NCI-H1048 (cell line): ENCODE measurements around the gene RPL22.

ENCODE experiments used
- DNase-seq: peaks from one replicate; lab custom pipeline; 2025; lab: John Stamatoyannopoulos, UW

Gene RPL22

DNA sequence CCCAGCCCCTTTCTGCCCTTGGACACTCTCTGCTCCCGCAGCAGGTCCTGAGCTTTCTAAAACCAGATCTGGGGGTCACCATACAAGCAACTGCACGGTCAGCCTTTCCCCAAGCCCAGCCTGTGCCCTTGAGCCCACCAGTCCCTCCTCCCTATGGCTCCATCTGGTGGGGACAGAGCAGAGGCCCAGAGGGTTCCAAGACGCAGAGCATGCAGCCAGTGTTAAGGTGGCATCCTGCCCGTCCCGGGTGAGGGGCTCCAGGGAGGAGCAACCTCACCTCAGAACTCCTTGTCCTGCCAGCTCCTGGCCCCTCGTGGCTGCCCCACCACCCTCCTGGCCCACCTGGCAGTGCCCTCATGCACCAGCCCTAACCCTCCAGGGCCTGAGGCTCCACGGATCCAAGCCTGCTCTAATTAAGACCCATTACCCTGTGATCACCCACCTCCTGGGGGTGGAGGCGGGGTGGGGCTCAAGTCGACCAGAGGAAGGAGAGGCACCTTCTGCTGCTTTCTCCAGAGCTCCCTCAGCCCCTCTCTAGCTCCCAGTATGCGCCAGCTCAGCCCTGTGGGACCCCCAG is 27.8 kb downstream of the RPL22 start:
- no peak for DNase-seq

DNA sequence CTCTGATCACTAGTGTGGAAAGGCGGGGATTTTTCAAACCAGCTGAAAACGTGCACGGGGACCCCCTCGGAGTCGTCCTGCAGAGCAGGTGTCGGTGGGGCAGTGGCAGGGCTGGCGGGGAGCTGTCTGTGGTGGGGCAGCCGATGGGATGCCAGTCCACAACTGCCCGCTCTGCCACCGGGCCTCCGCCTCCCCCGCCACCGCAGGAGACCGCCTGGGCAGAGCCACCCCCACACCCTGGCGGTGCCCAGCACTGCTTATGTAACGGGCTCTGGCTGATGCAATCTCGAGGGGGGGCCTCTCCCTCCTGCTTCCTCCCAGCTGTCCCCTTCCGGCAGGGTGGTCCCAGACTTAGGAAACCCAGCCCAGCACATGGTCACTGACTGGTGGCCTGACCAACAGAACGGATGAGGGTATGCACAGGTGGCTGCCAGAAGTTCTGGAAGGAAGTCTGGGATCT is 28.6 kb downstream of the RPL22 start:
- DNase-seq, result no peak

DNA sequence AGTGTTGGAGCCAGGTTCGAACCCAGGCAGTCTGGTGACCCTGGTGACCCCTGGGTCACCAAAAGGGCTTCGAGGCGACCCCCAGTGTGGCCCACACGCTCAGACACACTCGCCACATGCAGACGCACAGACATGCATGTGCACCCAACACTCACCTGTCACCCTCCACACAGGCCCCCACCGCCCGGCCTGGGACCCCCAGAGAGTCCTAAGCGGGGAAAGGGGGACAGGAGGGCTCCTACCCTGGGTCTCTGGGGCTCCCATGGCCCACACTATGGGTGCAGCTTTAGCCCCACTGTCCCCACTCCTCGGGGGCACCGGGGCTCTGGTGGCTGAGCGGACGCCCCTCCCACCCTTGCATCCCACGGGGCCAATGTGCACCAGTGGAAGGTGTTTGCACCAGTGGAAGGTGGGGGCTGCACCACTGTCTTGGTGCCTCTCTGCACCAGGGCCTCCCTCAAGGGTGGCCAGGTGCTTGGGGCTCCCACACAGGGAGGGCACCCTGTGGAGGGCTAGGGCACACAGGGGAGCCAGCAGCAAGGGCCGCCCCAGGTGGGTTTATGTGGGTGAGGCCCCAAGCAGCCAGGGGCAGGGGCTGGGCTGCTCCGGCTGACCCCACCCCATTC is 29.2 kb downstream of the RPL22 start:
- no peak for DNase-seq

DNA sequence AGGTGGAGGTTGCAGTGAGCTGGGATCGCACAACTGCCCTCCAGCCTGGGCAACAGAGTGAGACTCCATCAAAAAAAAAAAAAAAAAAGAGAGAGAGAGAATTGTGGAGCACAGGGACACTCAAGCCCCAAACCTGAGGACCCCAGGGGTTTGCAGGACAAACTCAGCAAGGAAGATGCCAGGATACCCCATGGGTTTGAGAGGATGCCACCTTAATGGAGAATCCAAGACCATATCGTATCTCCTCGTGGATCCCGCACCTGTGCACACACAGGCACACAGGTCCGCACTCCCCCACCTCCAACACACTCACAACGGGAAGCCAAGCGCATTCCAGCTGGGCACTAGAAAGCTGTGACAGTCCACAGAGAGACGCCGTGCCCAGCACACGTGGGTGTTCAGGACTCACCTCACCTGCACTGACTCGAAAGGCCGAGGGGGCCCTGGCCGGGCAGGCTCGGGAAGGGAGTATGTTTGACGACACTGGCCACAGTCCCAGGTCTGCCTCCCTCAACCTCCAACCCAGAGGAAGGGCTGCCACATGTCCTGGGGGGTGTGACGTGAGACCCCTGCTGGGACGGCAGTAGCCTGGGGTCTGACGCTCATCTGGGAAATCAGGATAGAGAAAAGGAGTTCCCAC is 30.3 kb downstream of the RPL22 start:
- DNase-seq, result no peak

DNA sequence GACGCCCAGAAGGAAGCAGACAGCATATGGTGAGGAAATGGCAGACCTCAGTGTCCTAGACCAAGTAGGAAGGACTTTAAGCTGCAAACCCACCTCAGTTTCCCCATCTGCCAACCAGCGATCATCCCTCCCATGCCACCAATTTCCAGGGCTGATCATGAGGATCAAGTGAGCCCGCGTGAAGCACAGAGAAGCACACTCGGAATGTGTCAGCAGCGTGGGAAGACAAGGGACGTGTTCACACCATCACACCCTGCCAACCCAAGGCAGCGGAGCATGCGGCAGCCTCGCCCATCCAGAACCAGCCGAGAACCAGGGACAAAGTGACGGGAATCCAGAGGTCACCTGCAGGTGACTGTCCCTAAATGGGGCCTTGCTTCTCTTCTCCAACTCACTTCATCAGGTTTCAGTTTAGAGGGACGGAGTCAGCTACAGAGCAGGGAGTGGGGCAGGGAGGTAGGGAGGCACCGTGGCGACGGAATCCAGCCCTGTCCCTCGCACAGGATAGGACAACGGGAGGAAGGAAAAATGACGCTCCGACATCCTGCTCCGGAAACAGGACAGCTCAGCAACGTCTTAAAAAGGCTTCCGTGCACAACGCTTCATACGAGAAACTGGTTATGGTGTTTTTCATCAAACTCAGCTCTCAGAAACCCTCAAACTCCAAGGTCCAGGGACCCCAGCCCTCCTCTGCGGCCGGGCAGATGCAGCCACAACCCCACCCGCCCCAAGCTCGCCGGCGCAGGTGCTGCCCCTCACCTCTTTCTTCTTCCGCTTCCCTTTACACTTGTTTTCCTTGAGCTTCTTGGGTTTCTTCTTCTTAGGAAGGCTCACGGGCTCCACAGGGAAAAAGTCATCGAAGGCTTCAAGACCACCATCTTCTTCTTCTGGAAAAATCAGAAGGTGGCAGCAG is 31.7 kb downstream of the RPL22 start:
- DNase-seq, result no peak

DNA sequence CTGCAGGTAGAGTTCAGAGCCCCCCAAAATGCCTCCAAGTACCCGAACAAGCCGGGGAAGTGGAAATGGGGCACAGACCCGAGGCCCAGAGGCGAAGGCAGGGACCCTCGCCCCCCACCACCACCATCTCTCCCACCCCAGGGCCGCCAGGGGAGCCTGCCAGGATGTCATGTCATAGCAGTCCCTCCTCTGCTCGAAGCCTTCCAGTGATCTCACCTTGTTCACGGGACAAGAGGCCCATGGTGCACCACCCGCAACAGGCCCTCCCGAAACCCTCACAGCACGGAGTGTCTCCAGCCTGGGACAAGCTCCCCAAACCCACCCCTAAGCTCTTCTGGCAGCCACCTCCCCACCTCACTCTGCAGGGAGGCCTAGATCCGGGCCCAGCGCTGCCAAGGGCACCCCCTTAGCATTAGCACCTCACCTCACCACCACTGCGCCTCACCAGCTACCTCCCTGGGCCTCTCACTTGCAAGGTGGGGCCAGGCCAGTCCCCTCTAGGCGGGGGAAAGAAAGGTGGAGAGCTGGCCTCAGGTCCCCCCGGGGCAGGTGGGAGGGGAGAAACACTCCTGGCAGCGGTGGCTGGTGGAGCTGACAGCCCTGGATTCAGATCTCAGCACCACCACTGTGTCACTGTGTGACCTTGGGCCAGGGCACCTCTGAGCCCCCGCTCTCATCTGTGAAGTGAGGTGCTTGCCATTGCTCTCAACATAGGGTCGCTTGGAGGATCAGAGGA is 32.6 kb downstream of the RPL22 start:
- DNase-seq, result no peak

DNA sequence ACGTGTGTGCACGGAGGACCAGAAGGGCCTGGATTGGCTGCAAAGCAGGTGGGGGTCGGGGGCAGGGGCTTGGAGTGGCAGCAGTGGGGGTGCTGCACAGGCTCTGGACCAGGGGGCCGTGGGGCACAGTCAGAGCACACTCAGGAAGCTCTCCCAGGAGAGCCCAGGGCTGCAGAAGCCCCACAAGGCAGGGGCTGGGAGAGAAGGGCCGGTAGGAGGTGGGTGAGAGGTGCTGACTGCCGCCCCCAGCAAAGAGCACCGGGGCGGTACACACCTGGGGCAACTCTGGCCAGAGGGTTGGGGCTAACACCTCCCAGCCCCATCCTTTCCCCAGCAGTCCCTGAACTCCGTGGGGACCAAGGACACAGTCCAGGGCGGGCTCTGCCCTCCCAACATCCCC is 33.2 kb downstream of the RPL22 start:
- DNase-seq, result no peak

DNA sequence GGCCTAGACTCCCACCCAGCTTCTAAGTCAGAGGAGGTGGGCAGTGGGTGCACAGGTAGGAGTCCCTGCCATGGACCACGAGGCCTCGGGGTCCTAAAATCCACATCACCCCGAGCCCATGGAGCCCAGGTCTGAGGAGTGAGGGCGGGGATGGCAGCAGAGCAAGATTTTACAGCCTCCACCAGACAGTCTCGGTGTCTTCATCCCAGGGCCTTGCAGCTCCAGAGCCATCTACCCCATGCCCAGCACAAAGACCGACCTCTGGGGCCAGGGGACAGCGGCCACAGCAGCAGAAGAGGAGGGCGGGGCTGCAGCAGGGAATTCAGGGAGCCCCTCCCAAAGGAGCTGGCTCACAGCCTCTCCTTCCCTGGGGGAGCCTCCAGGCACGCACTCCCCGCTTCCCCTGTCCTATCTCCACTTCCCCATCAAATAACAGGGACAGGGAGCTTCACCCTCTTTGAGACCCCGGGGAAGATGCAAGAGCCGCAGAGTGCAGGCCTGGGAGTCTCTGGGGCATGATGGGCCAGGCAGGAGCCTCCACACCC is 33.9 kb downstream of the RPL22 start:
- DNase-seq, result no peak

DNA sequence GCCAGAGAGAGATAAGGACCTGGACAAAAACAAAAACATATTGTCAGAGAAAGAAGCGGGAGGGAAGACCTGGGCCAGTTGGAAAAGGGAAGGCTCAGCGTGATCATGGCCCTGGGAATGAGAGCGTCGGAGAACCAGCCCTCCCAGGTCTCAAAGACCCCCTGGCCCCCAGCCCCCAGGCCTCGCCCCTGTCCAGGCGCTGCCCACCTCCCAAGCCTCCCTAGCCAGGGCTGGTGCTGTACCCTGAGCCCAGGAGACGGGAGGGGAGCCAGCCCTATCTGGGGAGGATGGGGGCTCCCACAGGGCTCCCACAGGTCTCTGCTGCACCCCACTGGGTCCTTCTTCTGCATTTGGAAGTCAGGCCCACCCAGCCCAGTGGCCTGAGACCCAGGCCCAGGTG is 34.4 kb downstream of the RPL22 start:
- no peak for DNase-seq

DNA sequence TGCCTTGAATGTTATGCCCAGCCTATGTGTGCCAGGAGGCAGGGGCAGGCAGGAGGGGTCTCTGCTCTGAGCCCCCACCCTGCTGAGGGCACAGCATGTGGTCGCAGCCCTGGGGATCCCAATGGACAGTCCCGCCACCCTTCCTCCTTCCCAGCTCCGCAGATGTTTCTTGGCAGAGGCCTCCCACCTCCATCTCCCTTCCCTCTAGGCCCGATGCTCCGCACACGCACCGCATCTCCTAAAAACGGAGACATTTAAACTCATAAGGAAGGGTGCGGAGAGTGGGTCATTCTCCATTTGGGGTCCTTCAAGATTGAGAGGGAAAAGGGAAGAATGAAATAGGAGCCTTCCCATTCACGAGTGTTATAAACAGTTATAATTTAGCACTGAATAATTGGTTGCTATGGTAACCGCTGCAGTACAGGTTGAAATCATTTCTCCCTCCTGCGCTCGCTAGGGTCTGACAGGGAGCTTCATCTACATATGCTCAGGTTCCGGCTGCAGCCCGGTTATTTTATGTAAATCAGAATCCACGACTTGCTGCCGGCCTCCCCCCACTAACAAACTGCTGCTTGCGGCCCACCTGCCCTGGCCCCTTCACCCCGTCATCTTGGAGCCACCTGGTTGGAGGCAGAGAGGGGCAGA is 35.3 kb downstream of the RPL22 start:
- no peak for DNase-seq

DNA sequence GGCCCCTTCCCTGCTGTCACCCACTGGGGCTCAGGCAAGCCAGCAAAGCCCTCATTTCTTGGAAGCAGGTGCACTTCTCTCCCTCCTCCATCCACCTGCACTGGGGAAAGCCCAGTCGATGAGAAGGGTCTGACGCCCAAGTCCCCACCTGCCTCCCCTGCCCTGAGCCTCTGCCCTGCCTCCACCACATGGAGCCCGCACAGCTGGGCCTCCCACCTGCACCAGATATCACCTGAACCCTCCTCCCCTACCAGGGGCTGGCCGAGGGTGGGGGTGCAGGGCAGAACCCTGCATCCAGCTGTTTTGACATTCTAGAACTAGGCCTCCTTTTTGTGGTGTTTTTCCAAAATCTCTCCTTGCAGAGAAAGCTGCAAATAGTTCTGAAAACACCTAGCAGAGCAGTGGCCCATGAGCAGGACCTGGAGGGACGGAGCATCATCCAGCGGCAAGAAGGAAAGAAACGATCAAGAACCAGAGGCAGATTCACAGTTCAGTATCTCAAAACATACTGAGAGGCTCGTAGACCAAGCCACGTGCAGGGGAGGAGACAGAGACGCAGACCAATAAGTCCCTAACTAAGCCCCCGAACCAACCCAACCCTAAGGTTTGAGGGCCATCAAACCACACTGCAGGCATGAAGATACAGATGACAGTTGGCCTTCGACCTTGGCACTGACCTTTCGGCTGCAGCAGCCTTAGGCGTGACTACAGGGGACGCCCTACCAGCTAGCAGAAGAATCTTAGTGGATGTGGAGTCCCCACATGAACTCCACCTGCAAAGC is 36.0 kb downstream of the RPL22 start:
- DNase-seq, result no peak

DNA sequence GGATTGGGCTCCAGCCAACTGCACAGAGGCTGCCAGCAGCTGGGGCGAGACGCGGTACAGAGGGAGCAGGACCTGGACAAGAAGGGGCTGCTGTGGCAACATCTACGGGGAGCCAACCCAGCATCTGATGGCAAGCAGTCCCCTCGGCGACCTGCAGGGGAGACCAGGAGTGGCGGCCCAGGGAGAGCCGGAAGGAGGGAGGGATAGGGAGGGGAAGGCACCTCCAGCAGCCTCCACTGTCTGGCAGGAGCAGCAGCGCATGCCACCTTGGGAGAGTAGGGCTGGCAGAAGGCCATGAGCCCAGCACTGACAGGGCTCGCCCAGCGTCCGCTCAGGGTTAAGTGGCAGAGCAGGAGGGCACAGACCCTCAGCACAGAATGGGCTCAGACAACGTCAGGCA is 36.6 kb downstream of the RPL22 start:
- DNase-seq, result no peak

DNA sequence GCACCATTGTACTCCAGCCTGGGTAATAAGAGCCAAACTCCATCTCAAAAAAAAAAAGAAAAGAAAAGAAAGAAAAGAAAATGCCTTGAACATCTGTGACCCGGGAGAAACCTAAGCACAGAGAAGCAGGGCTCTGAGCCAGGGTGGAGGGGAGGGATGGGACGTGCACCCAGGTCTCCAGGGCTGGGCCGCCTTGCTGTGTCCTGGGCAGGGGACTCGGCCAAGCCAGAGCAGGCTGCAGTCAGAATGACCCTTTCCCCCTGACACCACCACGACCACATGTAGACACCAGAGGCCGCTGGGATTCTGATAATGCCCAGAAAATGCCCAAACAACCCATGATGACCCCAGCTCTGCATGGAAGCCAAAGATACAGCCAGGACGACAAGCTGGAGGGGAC is 37.1 kb downstream of the RPL22 start:
- no peak for DNase-seq

DNA sequence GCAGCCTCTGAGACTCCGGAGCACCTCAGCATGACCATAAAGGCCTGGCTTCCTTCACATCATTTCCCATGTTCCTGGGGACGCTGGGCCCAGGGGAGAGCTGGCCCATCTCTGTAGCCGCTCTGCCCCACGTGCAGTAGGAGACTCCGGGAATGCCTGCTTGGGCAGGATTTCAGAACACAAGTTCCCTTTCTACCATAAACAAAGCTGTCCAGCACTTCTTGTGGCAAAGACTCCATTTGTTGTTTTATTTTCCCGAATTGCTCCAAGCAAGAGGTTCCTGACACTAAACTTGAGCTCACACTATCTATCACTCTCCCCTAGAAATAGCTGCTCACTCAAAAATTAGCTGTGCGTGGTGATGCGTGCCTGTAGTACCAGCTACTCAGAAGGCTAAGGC is 41.2 kb downstream of the RPL22 start:
- DNase-seq, result no peak

DNA sequence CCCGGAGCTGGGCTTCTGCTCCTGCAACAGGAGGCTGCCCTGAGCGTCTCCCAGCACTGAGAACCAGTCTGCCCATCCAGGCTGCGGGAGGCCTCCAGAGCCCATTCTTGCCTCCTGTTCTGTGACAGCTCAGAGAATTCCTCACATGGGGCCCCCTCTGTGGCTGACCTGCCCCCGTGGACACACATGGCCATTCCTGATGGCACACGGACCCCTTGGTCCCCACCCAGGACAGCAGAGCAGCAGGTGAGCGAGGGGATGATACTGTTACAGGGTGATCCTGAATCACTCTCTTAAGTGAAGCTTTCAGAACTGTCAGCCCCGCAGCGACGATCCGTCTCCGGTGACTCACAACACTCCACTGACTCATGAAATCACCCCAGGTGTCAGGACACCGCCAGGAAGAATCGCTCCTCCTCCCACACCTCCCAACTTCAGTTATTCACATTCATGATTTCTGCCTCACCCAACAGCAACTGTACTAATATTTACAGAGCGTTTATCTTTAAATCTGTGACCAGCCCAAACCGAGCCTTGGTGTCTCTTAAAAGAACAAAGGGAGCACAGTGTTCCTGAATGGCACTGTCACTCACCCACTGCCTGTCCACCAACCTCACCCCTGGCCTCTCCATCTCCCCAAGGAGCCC is 41.7 kb downstream of the RPL22 start:
- no peak for DNase-seq

DNA sequence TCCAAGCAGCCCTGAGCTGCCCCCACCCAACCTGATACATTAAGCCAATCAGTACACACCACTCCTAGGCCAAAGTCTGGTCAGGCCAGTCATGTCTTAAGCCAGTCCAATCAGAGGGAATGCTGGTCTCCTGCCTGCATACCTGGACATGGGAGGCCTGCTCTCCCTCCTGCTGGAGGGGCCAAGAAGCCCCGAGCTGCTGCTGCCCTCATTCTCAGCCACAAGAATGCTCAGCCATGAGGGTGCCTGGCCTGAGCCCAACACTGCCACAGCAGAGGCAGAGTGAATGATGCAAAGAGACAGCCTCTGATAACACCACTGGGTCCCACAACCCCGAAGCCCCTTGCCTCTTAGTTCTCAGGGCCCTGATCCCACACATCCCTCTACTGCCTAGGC is 42.3 kb downstream of the RPL22 start:
- no peak for DNase-seq

DNA sequence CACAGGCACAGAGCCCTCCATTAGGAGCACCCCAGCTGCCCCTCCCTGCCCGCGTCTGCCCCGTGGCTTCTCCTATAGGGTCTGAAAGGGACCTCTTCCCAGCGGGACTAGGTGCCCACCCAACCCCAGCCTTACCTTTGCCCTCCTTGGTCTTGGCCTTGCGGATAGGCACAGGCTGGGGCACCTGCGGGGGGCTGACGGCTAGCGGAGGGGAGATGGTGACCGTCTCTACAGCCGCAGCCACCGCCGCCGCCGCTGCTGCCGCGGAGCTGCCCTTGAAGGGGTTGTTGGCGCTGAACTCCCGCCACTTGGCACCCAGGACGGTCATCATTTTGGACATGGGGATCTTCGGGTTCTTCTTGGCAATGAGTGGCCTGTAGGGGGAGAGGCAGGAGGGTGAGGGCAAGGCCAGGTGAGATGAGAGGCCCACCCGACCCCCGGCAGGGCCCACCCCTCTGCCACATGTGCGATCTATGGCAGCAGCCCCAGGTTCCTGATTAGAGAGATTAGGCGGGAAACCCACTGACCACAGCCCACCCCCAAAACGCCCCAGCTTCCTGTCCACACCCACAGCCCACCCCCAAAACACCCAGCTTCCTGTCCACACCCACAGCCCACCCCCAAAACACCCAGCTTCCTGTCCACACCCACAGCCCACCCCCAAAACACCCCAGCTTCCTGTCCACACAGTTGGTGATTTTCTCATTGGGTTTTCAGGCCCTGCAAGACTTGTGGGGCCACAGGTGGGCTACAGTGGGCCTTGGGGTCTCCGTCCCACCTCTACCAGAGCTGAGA is 44.7 kb downstream of the RPL22 start:
- DNase-seq, result no peak

DNA sequence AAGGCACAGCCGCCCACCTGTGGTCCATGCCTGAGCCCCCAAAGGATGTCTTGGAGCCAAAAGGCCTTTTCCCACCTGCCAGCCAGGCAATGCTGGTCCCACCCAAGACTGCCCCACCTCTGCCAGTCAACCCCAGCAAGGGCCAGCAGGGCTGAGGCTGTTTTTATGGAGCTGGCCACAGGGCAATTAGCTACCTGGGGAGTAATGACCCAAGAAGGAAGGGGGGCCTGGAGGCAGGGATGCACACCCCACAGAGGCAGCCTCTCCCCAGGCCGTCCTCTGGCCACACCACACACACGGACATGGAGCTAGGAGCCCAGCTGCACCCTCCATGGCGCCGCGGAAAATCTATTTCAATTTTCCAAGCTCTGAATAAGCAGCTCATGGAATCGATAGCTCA is 46.5 kb downstream of the RPL22 start:
- DNase-seq, result no peak

DNA sequence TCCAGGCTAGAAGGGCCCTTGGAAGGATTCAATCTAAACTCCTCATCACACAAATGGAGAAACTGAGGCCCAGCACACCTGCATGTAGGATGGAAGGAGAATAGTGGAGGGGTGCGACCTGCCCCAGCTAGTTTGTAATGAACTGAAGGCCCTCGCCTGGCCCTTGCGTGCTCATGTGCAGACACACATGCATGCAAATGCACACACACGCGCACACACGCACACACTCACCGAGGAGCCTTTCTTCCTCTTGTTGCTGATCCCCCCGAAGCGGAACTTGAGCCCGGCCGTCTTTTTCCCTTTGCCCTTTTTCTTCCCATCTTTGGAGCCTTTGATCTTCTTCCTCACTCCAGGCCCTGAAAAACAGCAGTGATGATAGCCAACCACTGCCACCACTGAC is 47.2 kb downstream of the RPL22 start:
- DNase-seq, result no peak
